ENCODE data around the gene MTMR12.
"Not testable (repeated sequence)": the region's sequence is repeated elsewhere in the genome, so short reads cannot be mapped to it uniquely, and the experiment has no call there.

Gene MTMR12

DNA sequence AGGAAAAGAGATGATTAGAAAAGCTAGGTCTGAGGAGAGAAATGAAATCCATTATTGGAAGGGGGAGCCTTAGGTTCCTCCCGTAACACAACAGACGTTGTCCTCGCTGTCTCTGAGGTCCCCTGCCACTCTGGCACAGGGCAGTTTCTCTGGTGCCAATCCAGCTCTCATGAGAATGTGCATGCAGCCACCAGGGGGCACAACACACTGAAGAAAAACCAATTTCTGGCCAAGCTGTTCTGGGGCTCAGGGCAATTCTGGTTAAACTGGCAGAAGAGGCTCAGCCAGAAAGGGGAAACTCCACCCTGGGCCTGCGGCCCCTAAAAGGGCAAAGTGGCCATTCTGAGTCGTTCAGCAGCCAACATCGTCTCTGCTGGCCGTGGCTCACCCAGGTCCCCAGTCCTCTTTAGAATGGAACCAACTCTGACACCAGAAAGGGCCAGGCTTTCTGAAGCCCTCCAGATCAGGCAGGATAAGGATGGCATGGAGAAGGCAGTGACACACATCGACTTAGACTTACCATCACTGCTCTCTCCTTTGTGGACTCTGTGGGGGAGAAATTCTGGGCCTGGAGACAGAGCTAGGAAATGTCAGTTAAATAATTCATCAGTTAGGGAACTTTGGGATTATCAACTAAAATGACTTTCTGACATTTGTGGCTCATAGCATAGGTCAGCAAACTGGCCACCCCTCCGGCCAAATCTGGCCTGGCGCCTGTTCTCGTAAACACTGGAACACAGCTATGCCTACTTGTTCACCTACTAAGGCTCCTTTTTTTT lies 80.1 kb downstream of the MTMR12 start:
- DNase-seq (ENCODE audit: low read depth), result peak; percentile 46

DNA sequence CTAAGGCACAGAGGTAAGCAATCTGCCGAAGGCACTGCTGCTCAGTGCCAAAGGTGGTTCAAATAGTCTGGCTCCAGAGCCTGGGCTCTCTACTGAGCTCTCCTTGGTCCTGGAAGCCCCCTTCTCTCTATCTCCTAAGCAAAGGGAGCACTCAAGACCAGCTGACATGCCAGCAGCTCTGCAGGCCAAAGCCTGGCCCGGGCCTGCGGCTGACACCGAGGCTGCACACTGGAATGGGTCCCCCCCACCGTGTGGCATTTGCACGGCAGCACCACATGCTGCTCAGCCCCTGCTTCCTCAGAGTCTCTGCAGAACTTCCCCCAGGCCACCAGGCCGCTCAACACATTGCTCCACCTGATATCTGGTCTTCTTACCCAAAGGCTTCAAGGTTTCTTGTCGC lies 80.8 kb downstream of the MTMR12 start:
- DNase-seq (ENCODE audit: low read depth), result no peak

DNA sequence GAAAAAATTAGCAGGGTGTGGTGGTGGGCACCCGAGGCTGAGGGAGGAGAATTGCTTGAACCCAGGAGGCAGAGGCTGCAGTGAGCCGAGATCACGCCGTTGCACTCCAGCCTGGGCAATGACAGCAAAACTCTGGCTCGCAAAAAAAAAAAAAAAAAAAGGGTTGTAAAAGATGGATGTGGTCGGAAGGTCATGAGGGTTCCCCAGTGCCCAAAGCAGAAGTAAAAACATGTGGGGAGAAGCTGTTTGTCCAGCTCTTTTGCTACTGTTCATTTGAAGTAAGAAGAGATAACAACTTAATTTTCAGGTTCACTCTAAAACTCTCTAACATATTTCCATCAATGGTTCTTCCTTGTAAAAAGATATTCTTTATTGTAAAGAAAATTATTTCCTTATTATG lies 81.5 kb downstream of the MTMR12 start:
- no peak for DNase-seq (ENCODE audit: low read depth)

DNA sequence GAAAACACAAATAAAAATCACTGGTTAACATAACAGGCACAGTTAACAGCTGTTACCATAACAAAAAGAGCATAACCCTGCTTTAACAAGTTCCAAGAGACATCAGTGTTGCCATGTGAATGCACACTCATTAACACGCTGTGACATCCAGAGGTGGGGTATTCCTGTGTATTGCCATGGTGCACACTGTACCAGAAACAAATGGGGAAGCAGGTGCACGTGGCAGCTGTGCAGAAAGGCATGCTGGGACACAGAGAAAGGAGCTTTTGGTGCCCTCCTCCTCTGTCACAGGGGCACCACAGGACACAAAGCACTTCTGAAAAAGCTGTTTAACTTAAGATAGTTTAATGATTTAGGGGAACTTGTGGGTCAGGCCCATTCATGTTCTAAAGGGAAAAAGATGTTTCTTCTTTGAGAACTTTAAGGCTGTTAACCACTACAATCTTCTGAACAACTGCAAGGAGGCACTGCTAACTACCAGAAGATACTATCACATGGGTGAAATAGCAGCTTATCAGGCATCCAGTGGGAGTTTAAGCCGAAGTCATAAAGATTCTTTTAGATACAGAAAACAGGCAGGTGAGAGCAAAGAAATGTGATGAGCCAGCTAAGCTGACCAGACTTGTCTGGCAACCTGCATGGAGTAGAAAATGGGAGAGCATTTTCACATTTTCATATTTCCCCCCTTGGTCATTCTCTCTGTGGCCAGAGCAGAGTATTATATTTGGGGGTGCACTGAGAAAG lies 82.2 kb downstream of the MTMR12 start:
- no peak for DNase-seq (ENCODE audit: low read depth)

DNA sequence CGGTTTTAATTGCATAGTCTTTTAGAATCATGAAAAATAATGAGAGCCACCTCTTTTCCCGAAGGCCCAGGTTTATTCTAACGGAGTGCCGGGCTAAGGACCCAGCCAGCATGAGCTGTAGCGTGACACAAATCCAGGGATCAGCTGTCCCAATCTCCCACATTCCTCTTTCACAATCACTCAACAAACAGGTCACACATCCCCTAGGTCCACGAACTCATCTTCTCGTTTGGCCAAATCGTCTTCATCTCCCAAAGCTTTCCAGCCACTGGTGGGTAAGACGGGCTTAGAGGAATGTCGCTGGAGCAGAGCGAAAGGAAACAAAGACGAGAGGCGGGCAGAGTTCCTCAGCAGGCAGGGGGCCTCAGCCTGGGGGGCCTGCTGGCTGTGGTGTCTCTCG lies 83.2 kb downstream of the MTMR12 start:
- DNase-seq (ENCODE audit: low read depth), result no peak

DNA sequence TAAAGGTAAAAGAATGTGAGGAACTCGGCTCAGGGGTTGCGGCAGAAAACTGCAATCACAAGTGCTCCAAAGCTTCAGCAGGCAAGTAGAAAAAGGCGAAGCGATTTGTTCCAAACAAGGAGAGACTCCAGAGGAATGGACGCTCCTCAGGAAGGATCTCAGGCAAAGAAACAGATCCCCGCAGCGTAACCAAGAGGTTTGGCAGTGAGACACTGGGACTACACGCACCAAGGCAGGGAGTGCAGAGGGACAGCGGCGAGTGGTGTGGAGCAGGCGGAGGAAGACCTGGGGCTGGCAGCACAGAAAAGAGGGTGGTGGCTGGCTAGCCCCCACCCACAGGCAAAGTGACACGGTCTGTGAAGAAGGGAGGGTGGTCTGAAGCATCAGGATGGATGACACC lies 83.9 kb downstream of the MTMR12 start:
- no peak for DNase-seq (ENCODE audit: low read depth)

DNA sequence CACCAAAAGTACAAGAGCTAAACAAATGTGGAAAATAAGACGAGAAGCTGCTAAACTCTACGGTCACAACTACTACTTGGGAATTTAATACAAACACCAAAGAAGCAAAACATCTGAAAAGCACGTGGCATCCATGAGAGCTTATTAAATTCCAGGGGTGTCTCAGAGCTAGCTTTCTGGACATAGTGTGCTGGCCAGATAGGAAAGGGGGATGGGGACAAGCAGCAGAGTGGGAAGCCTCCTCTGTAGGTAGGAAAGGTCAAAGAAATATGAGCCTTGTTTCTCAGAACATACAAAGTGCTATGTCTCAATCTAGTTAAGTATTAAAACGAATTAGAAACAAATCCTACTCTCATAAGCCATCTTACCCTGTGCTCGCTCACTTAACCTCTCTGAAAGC lies 87.3 kb downstream of the MTMR12 start:
- DNase-seq (ENCODE audit: low read depth), result no peak

DNA sequence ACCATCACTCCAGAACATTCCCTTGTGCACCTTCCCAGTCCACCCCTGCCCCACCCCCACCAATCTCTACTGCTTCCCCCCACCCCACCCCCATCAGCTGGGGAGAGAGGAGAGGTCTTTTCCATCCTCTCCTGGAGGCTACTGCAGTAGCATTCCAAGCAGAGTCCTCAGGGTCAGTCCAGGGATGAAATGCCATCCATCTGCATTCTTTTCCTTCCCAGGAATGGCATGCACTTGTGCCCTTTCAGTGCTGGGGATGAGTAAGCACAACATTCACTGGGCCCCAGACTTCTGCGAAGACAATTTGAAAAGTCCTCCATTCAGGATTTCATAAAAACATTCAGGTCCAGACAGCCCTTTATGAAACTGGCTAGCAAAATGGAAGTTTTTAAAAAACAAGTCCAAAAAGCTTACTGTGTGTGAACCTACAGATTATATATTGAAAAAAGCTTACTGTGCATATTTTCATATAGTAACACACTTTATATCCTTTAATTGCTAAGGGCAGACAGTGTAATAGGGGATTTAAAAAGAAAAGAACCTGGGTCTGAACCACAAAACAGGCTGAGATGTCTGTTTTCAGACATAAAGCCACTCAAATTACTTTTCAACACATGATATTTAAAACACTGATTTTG lies 88.6 kb downstream of the MTMR12 start:
- DNase-seq (ENCODE audit: low read depth), result no peak

DNA sequence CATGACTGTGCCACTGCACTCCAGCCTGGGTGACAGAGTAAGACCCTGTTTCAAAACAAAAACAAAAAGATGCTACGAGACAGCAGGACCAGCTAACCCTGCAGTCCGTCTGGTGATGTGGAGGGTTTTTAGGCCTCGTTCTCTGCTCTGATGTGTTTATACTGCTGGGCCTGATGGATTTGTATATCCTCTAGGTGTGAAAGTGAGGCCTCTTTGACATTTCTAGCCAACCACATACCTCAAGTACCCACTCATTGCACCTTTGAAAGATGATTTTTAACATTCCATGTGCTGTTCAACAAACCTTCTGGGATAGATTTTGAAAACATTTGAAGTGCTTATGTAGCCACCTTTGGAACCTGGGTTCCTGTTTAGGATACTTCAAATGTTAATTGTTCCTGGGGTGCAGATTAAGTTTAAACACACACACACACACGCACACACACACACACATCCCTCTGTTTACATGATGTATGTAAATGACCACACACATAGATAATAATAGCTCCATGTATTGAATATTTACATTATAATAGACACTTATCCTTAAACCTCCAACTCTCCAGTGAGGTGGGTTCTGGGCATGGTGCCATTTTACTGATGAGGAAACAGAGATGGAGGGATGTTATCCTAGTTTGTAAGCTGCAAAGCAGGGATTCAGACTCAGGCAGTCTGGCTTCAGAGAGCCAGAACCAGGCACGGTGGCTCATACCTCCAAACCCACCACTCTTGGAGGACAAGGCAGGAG lies 89.8 kb downstream of the MTMR12 start:
- DNase-seq (ENCODE audit: low read depth), result no peak

DNA sequence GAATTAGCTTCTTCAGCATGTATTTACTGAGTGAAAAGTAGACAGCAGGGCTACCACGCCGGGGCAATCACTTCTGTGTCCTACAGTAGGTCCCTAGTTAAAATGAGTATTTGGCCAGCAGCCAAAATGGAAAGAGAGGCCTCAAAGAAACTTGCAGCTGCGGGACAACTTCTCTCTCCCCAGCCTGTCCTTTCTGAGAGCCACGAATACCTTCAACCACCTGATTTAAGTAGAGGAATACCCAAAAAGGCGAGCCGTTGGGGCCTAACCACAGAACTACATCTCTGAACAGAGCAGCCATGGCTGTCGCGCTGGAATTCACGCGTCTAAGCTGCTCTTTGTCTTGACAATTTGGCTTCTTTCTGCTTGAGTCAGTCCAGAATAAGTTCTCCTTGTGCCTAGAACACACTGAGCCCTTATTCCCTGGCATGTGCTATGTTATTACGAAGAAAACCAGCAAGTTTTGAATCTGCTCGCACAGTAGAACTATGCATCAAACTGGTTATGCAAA lies 94.8 kb downstream of the MTMR12 start:
- DNase-seq (ENCODE audit: low read depth), result no peak

DNA sequence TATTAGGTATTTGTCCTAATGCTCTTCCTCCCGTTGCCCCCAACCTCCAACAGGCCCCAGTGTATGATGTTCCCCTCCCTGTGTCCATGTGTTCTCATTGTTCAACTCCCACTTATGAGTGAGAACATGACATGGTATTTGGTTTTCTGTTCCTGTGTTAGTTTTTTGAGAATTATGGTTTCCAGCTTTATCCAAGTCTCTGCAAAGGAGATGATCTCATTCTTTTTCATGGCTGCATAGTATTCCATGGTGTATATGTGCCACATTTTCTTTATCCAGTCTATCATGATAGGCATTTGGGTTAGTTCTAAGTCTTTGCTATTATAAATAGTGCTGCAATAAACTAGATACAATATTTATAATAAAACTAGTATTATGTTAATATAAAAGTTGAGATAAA lies 98.4 kb downstream of the MTMR12 start:
- not testable (repeated sequence) for DNase-seq (ENCODE audit: low read depth)

DNA sequence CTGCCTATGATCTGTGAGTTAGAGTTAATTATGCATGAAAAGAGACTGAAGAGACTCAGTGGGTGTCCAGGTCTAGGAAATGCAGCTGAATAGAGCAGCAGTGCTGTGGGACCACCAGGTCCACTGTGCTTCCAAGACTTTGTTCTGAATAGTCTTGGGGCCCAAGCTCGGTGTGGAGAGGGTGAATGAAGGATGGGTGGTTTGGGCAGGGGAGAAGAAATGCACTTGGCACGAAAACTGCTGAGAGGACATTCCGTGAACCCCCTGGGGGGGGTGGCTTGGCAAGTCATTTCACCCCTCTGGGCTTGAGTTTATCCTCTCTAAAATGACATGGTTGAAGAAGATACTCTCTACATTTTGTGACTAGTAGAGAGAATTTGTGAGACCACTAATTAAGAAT lies 102.6 kb downstream of the MTMR12 start:
- no peak for DNase-seq (ENCODE audit: low read depth)

DNA sequence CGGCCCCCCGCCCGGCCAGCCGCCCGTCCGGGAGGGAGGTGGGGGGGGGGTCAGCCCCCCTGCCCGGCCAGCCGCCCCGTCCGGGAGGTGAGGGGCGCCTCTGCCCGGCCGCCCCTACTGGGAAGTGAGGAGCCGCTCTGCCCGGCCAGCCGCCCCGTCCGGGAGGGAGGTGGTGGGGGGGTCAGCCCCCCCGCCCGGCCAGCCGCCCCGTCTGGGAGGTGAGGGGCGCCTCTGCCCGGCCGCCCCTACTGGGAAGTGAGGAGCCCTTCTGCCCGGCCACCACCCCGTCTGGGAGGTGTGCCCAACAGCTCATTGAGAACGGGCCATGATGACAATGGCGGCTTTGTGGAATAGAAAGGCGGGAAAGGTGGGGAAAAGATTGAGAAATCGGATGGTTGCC lies 103.9 kb downstream of the MTMR12 start:
- not testable (repeated sequence) for DNase-seq (ENCODE audit: low read depth)

DNA sequence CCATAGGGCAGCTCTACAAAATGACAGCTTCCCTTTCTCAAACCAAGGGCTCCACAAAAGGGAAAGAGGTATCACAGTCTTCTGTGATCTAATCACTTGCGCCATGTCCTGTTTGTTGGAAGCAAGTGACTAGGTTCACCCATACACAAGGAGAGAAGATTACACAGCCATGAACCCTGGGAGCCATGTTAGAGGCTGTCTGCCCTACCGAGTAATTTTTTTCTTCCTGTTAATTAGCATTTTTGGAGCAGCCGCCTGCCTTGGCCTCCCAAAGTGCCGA lies 105.4 kb downstream of the MTMR12 start:
- no peak for DNase-seq (ENCODE audit: low read depth)

DNA sequence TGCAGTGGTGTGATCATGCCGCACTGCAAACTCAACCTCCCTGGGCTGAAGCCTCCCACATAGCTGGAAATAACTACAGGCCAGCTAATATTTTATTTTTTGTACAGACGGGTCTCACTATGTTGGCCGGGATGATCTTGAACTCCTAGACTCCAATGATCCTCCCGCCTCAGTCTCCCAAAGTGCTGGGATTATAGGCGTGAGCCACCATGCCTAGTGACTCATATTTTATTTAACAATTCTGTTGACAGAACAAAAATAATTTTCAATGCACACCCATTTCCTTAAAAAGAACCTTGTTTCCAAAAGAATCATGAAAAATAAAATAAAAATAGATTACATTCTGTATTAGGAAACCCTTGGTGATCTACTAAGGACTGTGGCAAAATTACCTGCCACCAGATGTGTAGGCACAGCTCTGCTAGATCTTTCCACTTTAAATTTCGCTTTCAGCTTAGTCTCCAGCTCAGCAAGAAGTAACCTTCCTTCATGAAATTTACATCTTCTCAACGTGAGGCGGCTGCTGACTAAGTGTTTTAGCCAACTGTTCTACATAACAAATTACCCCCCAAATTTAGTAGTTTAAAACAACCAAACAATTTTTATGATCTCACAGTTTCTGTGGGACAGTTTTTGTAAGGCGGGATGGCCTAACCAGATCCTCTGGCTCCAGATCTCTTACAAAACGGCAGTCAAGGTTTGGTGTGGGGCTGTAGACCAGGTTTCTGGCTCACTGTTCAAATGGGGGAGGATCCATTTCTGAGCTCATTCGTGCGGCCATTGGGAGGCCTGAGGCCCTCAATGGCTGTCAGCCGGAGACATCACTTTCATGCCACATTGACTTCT lies 106.0 kb downstream of the MTMR12 start:
- DNase-seq (ENCODE audit: low read depth), result no peak

DNA sequence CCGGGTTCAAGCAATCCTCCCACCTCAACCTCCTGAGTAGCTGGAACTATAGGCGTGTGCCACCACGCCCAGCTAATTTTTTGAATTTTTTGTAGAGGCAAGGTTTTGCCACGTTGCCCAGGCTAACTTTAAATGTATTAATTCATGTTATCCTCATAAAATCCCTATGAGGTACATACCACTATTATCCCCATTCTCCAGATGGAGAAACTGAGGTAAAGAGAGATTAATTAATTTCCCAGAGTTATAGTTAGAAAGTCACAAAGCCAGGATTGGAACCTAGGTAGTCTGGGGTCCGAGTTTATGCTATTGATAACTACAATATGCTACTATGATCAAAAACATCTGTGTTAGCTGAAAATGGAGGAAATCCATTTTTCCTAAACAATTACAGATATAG lies 106.7 kb downstream of the MTMR12 start:
- DNase-seq (ENCODE audit: low read depth), result no peak

DNA sequence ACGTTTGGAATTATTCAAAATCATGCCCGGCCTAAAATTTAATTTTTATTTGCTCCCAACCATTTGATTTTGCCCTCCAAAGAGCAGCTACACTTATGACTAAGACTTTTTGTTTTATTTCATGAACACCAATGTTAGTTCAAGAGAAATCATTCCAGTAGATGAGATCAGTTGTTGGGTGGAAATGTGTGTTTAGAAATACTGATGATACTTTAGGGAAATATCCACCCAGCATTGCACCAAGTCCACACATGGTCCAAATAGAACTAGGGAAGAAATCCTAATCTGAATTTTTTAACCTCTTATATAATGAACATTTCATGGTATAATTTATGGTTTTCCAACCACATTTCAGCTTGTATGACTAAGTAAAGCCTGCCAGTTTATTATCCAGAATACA lies 110.3 kb downstream of the MTMR12 start:
- no peak for DNase-seq (ENCODE audit: low read depth)

DNA sequence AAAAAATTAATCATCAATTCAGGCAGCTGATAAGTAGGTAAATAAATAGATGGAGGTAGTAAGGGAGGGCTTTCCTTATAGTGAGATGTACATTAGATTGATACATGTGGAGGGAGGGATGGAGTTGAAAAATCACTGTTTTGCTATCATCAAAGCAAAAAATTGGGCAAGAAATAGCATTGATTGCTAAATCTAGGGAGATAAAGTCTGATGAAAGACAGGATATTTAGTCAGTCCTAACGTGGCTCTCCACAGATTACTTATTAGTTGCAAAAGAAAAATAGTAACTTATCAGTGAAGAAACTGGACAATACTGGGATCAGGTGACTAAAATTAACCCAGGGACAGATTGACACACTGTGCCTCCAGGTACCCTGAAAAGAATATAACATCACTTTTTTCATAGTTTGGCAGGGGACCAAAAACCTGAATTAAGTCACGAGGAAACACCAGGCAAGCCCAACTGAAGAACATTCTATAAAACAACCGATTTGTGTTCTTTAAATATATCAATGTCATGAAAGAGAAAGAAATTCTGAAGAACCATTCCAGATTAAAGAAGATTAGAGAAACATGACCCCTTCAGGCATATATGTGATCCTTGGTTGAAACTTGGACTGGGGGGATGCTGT lies 111.5 kb downstream of the MTMR12 start:
- no peak for DNase-seq (ENCODE audit: low read depth)

DNA sequence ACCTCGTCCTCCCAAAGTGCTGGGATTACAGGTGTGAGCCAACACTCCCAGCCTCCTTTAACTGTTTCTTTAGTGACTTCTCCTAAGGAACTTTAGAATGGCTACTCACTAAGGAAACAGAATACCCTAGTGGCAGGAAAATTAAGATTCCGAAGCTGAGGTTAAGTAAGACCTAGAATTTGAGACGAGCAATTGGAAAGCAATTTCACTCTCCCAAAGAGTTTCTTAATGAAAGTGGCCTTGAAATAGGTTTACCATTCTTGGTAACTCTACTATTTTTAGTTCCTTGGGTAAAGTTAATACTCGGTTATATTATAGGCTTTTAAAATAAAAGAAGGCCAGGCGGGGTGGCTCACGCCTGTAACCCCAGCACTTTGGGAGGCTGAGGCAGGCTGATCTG lies 115.7 kb downstream of the MTMR12 start:
- DNase-seq (ENCODE audit: low read depth), result no peak

DNA sequence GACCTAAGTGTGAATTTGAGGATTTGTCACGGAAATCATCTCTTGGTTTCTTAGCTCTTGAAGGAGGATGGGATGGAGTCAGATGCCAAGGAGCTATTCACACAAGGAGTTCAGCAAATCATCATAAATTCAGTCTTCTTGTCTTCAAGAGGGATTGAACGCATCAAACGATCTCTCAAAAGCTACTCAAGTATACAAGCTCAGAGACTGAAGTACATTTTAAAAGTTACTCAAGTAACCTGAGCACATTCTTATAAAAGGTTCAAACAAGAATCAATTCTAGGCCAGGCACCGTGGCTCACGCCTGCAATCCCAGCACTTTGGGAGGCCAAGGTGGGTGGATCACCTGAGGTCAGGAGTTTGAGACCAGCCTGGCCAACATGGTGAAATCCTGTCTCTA lies 117.5 kb downstream of the MTMR12 start:
- DNase-seq (ENCODE audit: low read depth), result no peak

DNA sequence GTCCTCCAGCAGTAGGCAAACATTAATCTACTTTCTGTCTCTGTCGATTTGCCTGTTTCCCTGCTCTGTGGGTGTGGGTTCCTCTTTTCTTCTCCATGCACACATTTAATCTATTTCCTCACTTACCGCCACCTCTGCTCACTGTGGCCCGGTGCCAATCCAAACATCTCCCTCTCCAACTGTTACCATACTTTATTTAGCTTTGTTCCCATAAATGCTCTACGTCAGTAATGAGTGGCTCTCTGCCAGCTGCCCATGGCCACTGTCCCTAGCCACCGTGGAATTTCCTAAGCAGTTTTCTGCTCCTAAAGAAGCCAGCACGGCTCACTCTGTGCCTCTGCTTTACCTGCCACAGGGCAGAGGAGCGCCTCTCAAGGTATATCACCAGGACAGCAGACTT lies 119.1 kb downstream of the MTMR12 start:
- DNase-seq (ENCODE audit: low read depth), result no peak

Data from activated T-helper 1 cell treated with Interleukin-2 at 50 U/mL for 16 hours (primary cell).